Prostate gland (tissue), 2 donors: ENCODE data around the gene GNAS.

Source experiments
- CTCF ChIP-seq, 4 experiments: fragments of 200-600 bp in 2 of 4; fragments of 450-650 bp in 2 of 4; sonication (generic) in 2 of 4; IDR thresholded peaks; 1 replicate in 3 of 4; 2 replicates in 1 of 4; pipeline ENCODE4 v1.5.1; 2016 to 2019; ENCODE audit warnings: antibody characterized with exemption in 4 of 4, mild to moderate bottlenecking in 2 of 4, moderate library complexity in 2 of 4
- POLR2A ChIP-seq: fragments of 450-650 bp; IDR thresholded peaks from one replicate; pipeline ENCODE4 v1.6.1; 2016; ENCODE audit warnings: antibody characterized with exemption, mild to moderate bottlenecking
- POLR2AphosphoS5 ChIP-seq: sonication (generic); formaldehyde crosslinking; IDR thresholded peaks from one replicate; pipeline ENCODE4 v1.6.1; 2017; ENCODE audit warnings: antibody characterized with exemption

GRCh38 chr20:58854638-58855471, 2.3 kb downstream of the GNAS start:
- TF ChIP-seq CTCF (IDR thresholded peaks at IDR 0.05), result no peak
- TF ChIP-seq POLR2AphosphoS5, result no peak
- TF ChIP-seq POLR2A, result no peak
